ENCODE results near the gene PMVK.
A peak's percentile ranks its signal among the peaks of the same experiment; 100 is the strongest.

PMVK gene

GRCh38 chr1:154945962-154946850 is 9.7 kb upstream of the PMVK start:
- DNase-seq = no peak

DNA sequence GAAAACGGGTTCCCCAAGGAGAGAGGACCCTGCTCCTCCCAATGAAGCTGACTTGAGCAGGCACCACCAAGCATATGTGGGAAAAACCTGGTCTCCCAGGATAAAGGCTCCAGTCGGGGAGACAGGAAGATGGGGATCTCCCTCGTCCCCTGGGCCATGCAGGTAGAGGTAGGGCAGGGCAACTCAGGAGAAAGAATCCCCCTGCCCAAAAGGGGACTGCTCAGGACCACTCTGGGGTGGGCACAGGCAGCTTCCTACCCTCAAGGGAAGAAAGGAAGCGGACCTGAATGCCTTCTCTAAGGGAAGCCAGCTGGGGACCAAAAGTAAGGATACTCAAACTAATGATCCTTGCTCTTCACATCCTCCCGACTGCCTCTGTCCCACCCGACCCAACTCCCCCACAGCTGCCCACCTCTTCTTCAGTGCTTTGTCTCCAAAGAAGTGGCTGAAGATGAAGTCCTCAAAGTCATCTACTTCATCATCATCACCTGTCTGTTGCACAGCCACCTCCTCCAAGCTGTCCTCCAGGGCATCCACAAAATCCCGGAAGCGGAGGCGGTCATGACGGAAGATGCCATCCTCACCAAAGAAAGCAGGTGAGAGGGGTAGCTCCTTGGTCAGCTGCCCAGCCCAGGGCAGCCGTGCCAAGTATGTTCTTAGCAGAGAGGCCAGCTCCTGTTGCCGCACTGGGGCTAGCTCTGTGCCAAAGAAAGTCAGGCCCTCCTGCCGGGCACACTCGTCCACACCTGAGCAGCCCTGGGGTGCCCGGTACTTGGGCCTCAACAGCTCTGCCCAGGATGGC is 8.8 kb upstream of the PMVK start:
- DNase-seq = no peak

DNA sequence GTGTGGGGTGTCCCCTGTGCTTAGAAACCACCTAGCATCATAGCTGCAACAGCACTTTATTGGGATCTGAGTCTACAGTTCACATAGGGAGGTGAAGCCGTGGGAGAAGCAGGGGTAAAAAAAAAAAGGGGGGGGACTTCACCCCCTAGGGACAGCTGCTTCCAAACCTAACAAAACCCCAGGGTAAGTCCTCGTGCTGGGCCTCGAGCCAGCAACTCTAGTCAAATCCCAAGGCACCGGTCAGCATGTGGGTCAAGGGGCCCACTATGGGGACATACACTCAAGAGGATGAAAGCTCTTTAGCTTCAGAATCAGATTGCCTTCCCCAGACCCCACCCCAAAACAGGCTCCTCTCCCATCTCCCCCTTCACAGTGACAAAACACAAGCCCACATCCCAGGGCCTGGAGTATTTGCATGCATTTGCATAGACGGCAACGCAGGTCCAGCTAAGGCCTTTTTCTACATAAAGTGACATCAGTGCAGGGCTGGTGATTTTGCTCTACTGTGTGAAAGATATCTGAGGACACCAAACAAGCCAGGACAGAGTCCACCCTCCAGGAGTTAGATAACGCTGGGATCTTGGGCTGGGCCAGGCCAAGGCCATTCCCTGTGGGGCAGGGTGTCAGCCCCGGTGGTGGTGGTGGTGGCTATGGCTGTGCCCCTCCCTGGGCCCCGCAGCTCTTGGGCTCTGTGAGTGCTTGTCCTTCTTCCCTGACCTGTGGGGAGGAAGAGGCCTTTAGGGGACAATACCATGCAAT is 8.1 kb upstream of the PMVK start:
- DNase-seq = no peak

- peak; percentile 33 to 52 for DNase-seq
These were observed 7.3 kb upstream of the PMVK start for GRCh38 chr1:154943649-154944400.

- no peak for DNase-seq
These were observed 5.0 kb upstream of the PMVK start for GRCh38 chr1:154941333-154942013.

GRCh38 chr1:154940651-154941194 is 4.2 kb upstream of the PMVK start:
- no peak for DNase-seq

DNA sequence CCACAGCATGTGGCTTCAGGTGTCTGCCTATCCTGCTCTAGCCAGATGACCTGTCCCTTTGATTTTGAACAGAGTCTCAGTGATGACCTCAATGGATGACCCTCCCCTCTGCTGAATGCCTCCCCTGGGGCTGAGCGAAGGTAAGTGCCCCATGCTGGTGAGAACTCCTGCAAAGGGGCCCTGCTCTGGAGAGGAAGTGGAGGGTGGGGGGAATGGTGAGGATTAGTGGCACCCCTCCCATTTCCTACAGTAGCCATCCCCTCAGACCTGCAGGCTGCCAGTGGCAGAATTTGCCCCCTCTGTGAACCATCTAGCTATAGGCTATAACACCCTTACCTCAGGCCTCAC is 3.7 kb upstream of the PMVK start:
- DNase-seq = peak in 1 of 2 donors; percentile 32

GRCh38 chr1:154938604-154939399 is 2.3 kb upstream of the PMVK start:
- DNase-seq = no peak

- DNase-seq = no peak
These were observed 1.5 kb upstream of the PMVK start for GRCh38 chr1:154937988-154938386.

DNA sequence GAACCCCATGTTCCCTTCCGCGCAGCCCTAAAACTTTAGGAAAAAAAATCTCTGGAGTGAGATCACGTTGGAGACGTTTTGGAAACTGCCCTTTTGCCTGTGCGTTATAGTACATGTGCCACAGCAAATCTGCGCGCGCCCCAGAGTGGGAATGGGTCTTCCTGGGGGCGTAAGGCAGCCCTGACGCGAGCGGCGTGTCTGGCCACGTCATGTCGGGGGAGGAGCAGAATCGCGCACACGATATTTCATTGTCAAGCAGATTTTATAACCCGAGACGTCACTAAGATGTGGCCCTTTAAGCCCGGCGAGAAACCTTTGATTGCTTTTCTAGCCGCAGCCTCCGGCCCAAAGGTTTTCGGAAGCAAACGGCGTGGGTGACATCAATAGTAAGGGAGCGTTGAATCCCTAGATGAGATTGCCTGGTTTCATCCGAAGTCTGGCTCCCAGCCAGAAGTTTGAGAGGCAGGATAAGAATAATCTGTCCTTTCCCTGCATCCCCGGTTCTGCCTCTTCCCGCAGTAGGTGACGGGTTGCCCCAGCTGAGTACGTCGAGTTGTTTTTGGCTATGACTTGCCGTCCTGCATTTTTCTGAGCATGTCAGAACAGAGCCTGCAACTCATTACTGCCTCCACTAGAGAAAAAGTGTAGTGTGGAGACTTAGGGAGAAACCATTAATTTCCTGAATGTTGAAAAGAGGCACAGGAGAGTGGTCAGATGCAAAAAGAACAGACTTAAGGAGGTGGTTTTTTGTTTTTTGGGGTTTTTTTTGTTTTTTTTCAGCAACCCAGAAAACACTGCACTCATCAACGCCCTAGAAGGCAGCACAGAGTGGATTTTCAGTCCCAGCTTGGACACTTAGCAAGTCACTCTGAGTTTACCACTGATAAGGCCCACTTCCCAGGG is 817 bp upstream of the PMVK start:
- DNase-seq = peak; percentile 94 to 95

GRCh38 chr1:154935749-154936554 is 567 bp downstream of the PMVK start:
- DNase-seq = no peak

DNA sequence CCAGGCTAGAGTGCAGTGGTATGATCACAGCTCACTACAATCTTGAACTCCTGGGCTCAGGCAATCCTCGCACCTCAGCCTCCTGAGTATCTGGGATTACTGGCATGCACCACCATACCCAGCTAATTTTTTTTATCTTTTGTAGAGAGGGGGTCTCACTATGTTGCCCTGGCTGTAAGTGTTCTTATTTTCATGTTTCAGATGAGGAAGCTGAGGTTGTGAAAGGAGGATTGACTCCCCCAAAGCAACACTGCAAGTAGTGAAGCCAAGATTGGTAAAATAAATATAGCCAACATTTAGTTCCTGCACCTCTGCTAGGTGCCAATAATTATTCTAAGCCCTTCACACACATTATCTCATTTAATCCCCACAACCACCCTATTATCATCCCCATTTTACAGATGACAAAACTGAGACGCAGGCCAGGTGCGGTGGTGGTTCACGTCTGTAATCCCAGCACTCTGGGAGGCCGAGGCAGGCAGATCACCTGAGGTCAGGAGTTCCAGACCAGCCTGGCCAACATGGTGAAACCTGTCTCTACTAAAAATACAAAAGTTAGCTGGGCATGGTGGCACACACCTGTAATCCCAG is 2.1 kb downstream of the PMVK start:
- no peak for DNase-seq

- DNase-seq = no peak
These were observed 4.5 kb downstream of the PMVK start for GRCh38 chr1:154931940-154932487.

DNA sequence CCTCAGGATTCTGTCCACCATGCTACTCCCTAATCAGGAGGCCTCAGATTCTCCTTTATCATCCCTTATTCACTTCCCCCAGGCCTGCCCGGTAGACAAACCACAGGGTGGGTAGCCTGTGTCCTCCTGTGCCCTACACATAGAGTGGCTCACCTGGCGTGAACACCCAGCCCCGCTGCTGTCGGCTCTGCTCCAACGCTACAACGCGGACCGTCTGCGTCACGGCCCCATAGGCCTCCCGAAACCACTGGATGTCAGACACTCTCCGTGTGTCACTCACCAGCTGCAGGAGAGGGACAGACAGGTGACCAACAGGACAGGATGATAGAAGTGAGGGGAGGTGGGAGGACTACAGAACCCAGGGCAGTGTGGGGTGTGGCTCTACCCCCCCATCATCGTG is 10.3 kb downstream of the PMVK start:
- no peak for DNase-seq

DNA sequence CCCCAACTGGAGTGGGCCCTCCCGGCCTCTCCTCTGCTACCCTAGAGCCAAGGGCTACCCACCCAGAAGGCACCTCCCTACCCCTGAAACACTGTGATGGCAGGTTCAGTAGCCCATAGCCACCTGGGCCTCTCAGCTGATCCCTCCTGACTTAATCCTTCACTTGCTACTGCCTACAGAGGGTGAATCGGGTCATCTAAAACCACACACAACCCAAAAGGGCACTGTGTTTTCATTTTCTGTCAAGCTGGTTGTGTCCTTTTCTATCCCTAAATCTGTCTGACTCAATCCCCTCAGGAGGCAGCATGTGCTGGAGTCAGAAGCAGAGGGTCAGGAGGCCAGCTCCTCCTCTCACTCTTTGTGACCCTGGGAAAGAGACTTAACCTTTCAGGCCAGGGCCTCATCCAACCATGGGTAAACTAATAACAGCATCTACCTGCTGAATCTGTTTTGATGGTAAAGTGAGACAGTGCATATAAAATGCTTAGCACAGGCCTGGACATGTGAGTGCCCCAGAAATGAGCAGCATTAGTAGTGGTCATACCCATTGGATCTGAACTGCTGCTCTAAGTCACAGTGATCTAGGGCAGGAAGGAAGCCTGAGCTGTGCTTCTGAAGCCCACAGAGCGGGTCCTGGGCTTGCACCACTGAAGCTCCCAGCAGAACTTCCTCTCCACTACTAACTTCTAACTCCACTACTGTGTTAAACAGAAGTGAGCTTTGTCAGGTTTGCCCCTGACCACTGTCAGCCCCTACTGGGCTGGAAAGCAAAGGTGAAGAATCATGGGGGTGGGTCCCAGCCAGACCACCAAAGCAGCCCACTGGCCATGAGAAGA is 11.0 kb downstream of the PMVK start:
- DNase-seq = no peak

DNA sequence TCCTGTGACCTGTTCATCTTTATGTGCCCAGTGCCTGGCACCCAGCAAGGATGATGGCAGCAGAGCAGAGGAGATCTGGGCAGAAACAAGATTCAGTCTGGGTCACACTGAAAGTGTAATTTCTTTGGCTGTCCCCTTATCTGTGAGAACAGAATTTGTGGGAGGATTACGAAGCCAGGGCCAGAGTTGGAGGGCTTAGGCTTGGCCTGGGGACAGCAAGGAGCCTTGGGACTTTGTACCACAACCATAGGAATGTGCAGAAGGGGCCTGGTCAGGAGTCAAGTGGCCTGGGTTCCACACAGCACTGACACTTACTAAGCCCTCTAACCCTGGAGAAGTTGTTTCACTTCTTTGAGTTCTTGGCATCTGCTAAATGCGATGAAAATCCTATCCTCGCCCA is 12.8 kb downstream of the PMVK start:
- DNase-seq = no peak

DNA sequence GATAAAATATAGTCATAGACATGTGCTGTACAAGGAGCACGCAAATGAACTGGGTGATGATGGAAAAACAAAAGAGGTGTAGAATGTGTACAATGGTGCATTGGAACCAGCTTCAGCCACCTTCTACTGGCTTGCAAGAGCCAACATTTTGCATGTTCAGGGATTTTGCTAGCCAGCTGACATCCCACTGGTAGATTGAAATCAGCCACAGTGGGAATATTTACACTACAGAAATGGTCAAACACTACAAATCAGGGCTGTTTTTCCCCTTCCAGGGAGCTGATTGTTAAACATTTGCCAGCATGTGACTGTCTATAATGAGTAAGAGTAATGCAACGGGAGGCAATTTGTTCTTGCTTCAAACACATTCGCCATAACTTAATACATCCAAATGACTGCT is 23.2 kb downstream of the PMVK start:
- DNase-seq = no peak
